ENCODE measurements around the gene ABCC2. TPM values are rescaled to one million over a fixed set of nuclear protein-coding genes. Genes with fewer than 3 reads are reported as not detected.
"Not testable (repeated sequence)": the region's sequence is repeated elsewhere in the genome, so short reads cannot be mapped to it uniquely, and the experiment has no call there.

The ABCC2 gene
- total and polyA plus RNA-seq, 8 donors: under 0.01 to 6.8 (median 0.58) TPM

GRCh38 chr10:99740933-99741559, 41.4 kb upstream of the ABCC2 start:
- 96 to 99% (median 97%) methylated on average over 3 of the region's 3 CpGs for WGBS, 5 donors
- no peak for TF ChIP-seq CTCF (IDR thresholded peaks at IDR 0.05)
- no peak for TF ChIP-seq POLR2A (IDR thresholded peaks at IDR 0.05)
- no peak for TF ChIP-seq EP300 (IDR thresholded peaks at IDR 0.05)
- TF ChIP-seq POLR2AphosphoS5 (IDR thresholded peaks at IDR 0.05): no peak
- intact Hi-C loops (cut with DNase I; ENCODE audit: low total_unique reads): no loop called here
- Histone ChIP-seq H3K36me3 (peaks cover 57 to 100% (median 100%) of the 10 kb centered on the region in 4 donors), H3K4me1 (peaks cover 0 to 10% (median under 1%) of the 10 kb centered on the region in 4 donors), H3K9me3 (peaks cover 0 to 19% (median 12%) of the 10 kb centered on the region in 4 donors), H3K27me3 (no peaks in the 10 kb centered on the region), H3K4me3 (no peak overlapping the region), H3K27ac (no peak overlapping the region)
- DNase-seq: no peak

DNA sequence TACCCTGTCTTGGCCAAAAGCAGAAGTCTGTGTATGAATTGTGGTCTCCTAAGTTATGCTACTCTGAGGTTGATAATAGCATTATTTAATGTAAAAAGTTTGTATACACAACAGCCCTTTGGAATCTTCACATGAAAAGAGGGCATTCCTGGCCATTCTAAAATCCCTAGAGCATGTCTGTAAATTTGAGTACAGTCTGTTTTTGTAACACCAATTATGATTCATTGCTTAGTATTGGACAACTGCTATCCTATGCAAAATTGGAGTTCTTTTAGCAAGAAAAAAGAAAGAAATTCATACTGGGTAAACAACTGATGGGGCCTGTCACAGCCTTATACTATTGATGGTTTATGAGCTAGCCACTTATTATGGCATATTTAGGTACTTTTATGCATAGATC, 40.2 kb upstream of the ABCC2 start:
- TF ChIP-seq EP300 (IDR thresholded peaks at IDR 0.05) (no peak), POLR2A (IDR thresholded peaks at IDR 0.05) (no peak), CTCF (IDR thresholded peaks at IDR 0.05) (no peak), POLR2AphosphoS5 (IDR thresholded peaks at IDR 0.05) (no peak)
- H3K9me3 ChIP-seq: peaks cover 0 to 19% (median 12%) of the 10 kb centered on the region in 4 donors
- DNase-seq: no peak
- no peak overlapping the region for H3K4me3 ChIP-seq
- intact Hi-C loops (cut with DNase I; ENCODE audit: low total_unique reads): no loop called here
- H3K27ac ChIP-seq: no peak overlapping the region
- H3K4me1 ChIP-seq: peaks cover 0 to 10% (median 0%) of the 10 kb centered on the region in 4 donors
- peaks cover 63 to 100% (median 100%) of the 10 kb centered on the region in 4 donors for H3K36me3 ChIP-seq
- H3K27me3 ChIP-seq: no peaks in the 10 kb centered on the region

DNA sequence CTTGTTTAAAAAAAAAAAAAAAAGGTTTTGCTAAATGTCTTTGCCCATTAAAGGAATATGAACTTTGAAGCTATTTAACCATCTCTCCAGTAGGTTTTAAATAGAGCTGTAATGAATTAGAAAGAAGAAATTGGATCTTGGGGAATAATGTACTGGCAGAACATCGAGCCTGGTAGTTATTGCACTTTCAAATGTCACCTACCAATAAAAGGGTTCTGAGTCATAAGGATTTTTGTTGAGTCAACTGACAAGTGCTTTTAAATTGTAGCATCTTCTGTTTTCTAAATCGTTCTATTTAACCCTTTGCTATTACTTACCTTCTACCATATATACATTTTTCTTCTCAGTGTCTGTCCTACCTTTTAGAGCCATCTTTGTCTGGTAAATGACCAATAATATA, 39.7 kb upstream of the ABCC2 start:
- intact Hi-C loops (cut with DNase I; ENCODE audit: low total_unique reads): no loop called here
- peaks cover 0 to 10% (median 0%) of the 10 kb centered on the region in 4 donors for H3K4me1 ChIP-seq
- no peak overlapping the region for H3K27ac ChIP-seq
- no peak overlapping the region for H3K4me3 ChIP-seq
- H3K36me3 ChIP-seq: peaks cover 67 to 100% (median 100%) of the 10 kb centered on the region in 4 donors
- no peaks in the 10 kb centered on the region for H3K27me3 ChIP-seq
- 77 to 84% (median 79%) methylated on average over 2 of the region's 2 CpGs for WGBS, 5 donors
- no peak for TF ChIP-seq CTCF (IDR thresholded peaks at IDR 0.05)
- no peak for TF ChIP-seq POLR2A (IDR thresholded peaks at IDR 0.05)
- no peak for TF ChIP-seq POLR2AphosphoS5 (IDR thresholded peaks at IDR 0.05)
- TF ChIP-seq EP300 (IDR thresholded peaks at IDR 0.05): no peak
- peaks cover 0 to 19% (median 12%) of the 10 kb centered on the region in 4 donors for H3K9me3 ChIP-seq
- no peak for DNase-seq

GRCh38 chr10:99743841-99744240, 38.6 kb upstream of the ABCC2 start:
- Histone ChIP-seq H3K9me3 (peaks cover 0 to 19% (median 12%) of the 10 kb centered on the region in 4 donors), H3K4me1 (peaks cover 0 to 10% (median 0%) of the 10 kb centered on the region in 4 donors), H3K27ac (no peak overlapping the region), H3K27me3 (no peaks in the 10 kb centered on the region), H3K36me3 (peaks cover 71 to 100% (median 100%) of the 10 kb centered on the region in 4 donors), H3K4me3 (no peak overlapping the region)
- 84 to 91% (median 85%) methylated on average over 3 of the region's 3 CpGs for WGBS, 5 donors
- intact Hi-C loops (cut with DNase I; ENCODE audit: low total_unique reads): no loop called here
- no peak for DNase-seq
- no peak for TF ChIP-seq POLR2AphosphoS5 (IDR thresholded peaks at IDR 0.05)
- no peak for TF ChIP-seq POLR2A (IDR thresholded peaks at IDR 0.05)
- no peak for TF ChIP-seq CTCF (IDR thresholded peaks at IDR 0.05)
- no peak for TF ChIP-seq EP300 (IDR thresholded peaks at IDR 0.05)

DNA sequence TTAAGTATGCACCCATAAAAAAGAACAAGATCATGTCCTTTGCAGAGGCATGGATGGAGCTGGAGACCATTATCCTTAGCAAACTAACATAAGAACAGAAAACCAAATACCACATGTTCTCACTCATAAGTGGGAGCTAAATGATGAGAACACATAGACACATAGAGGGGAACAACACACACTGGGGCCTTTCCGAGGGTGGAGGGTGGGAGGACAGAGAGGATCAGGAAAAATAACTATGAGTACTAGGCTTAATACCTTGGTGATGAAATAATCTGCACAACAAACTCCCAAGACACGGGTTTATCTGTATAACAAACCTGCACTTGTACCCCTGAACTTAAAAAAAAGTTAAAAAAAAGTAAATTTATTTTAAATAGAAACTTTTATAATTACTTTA, 36.3 kb upstream of the ABCC2 start:
- peaks cover 59 to 100% (median 99%) of the 10 kb centered on the region in 4 donors for H3K36me3 ChIP-seq
- H3K4me3 ChIP-seq; H3K9me3 ChIP-seq; H3K4me1 ChIP-seq; H3K27me3 ChIP-seq; H3K27ac ChIP-seq; intact Hi-C loops (cut with DNase I; ENCODE audit: low total_unique reads); DNase-seq: not testable (repeated sequence)
- WGBS, 5 donors: 84 to 89% (median 87%) methylated on average over 2 of the region's 2 CpGs
